Hepatocyte (in vitro differentiated cells): Measurements from ENCODE around the gene TCF7L2. TPM values are rescaled to one million over a fixed set of nuclear protein-coding genes. Genes with fewer than 3 reads are reported as not detected.

ENCODE experiments used
- DNase-seq: peaks from one replicate; pipeline ENCODE4 v3.0.0-alpha.2; 2016; ENCODE audit warnings: low spot score
- H2AFZ ChIP-seq: fragments of 200-600 bp; sonication (generic); 2 replicates; pipeline ENCODE4 v1.6.0; 2016; ENCODE audit warnings: antibody characterized with exemption, mild to moderate bottlenecking
- H3K27ac ChIP-seq: fragments of 200-600 bp; sonication (generic); 2 replicates; pipeline ENCODE4 v1.5.1; 2016; ENCODE audit warnings: mild to moderate bottlenecking
- H3K27me3 ChIP-seq: fragments of 200-600 bp; sonication (generic); 2 replicates; pipeline ENCODE4 v1.6.1; 2016
- H3K36me3 ChIP-seq: fragments of 200-600 bp; sonication (generic); replicated peaks from 2 replicates; pipeline ENCODE4 v1.5.1; 2016; ENCODE audit warnings: low read depth; ENCODE audit not compliant: insufficient read depth
- H3K4me1 ChIP-seq: fragments of 200-600 bp; sonication (generic); 2 replicates; pipeline ENCODE4 v1.5.1; 2016; ENCODE audit warnings: mild to moderate bottlenecking, moderate library complexity; ENCODE audit not compliant: insufficient read depth
- H3K4me2 ChIP-seq: fragments of 200-600 bp; sonication (generic); 2 replicates; pipeline ENCODE4 v1.6.0; 2016
- H3K4me3 ChIP-seq: fragments of 200-600 bp; sonication (generic); 2 replicates; pipeline ENCODE4 v1.5.1; 2016; ENCODE audit warnings: mild to moderate bottlenecking
- H3K79me2 ChIP-seq: fragments of 200-600 bp; sonication (generic); 2 replicates; pipeline ENCODE4 v1.6.0; 2017; ENCODE audit warnings: mild to moderate bottlenecking
- H3K9me2 ChIP-seq: fragments of 200-600 bp; sonication (generic); replicated peaks from 2 replicates; pipeline ENCODE4 v1.6.0; 2017; ENCODE audit warnings: mild to moderate bottlenecking; ENCODE audit not compliant: insufficient read depth
- H3K9me3 ChIP-seq: fragments of 200-600 bp; sonication (generic); 2 replicates; pipeline ENCODE4 v1.5.1; 2016; ENCODE audit warnings: low read depth, mild to moderate bottlenecking
- H4K20me1 ChIP-seq: fragments of 200-600 bp; sonication (generic); 2 replicates; pipeline ENCODE4 v1.6.0; 2016; ENCODE audit warnings: mild to moderate bottlenecking; ENCODE audit not compliant: insufficient read depth, poor library complexity, severe bottlenecking
- CTCF ChIP-seq: fragments of 200-600 bp; sonication (generic); IDR thresholded peaks from 2 replicates; pipeline ENCODE4 v1.5.1; 2016; ENCODE audit warnings: antibody characterized with exemption, mild to moderate bottlenecking; ENCODE audit not compliant: poor library complexity
- EZH2 ChIP-seq: fragments of 200-600 bp; sonication (generic); IDR thresholded peaks from 2 replicates; pipeline ENCODE4 v1.6.1; 2016; ENCODE audit warnings: antibody characterized with exemption, mild to moderate bottlenecking, borderline replicate concordance
- EZH2phosphoT487 ChIP-seq: fragments of 200-600 bp; sonication (generic); IDR thresholded peaks from one replicate; pipeline ENCODE4 v1.6.1; 2018; ENCODE audit warnings: antibody characterized with exemption, mild to moderate bottlenecking, low read depth, moderate library complexity; ENCODE audit not compliant: unreplicated experiment, severe bottlenecking
- WGBS: methylation state at CpG from one replicate; pipeline ENCODE4 v1.1.6; 2016; ENCODE audit warnings: low lambda C conversion rate; ENCODE audit errors: missing lambda C conversion rate; 5-methylcytosine and 5-hydroxymethylcytosine counted together
- polyA plus RNA-seq: library from polyadenylated mRNA; unstranded; fragments of >200 nt; fragmentation: Nextera tagmentation; extraction: Ambion mirVana; gene quantifications from 2 replicates; pipeline ENCODE4 v1.2.1, GENCODE V29; 2016
- total RNA-seq: library from RNA; depleted of rRNA; stranded (reverse); fragments of >200 nt; gene quantifications from 2 replicates; pipeline ENCODE4 v1.2.3, GENCODE V29; 2014

Gene TCF7L2
- total and polyA plus RNA-seq, 2 experiments from 2014 or later = 14.8 to 28.8 TPM

DNA sequence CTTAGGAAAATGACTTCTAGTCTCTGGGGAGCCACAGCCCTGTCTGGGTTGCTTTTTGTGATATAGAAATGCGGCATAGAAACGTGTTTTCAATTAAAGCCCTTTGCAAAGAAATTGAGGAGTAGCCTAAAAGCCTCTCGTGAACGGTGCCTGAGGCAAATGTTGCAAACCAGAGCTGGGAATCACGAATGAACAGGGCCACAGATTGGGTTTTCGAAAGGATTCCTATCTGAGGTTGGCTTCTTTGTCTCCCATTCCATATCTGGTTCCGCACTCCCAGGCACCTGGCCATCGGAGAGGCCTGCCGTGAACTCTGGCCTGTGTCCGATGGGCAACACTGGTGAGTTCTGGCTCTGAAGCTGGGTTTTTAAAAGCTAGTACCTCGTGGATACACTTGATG, 221.6 kb downstream of the TCF7L2 start:
- H3K27ac ChIP-seq = no peak overlapping the region
- no peak overlapping the region for H3K4me3 ChIP-seq
- WGBS = 74% methylated on average over 11 of the region's 11 CpGs
- H4K20me1 ChIP-seq = no peaks in the 10 kb centered on the region
- H3K4me2 ChIP-seq = no peak overlapping the region
- no peaks in the 10 kb centered on the region for H3K4me1 ChIP-seq
- no peak overlapping the region for H2AFZ ChIP-seq
- TF ChIP-seq CTCF = no peak
- TF ChIP-seq EZH2phosphoT487 = no peak
- no peak for TF ChIP-seq EZH2
- no peaks in the 10 kb centered on the region for H3K36me3 ChIP-seq
- H3K27me3 ChIP-seq = no peaks in the 10 kb centered on the region
- no peaks in the 10 kb centered on the region for H3K9me3 ChIP-seq
- no peak for DNase-seq
- H3K79me2 ChIP-seq = no peaks in the 10 kb centered on the region
- no peaks in the 10 kb centered on the region for H3K9me2 ChIP-seq

DNA sequence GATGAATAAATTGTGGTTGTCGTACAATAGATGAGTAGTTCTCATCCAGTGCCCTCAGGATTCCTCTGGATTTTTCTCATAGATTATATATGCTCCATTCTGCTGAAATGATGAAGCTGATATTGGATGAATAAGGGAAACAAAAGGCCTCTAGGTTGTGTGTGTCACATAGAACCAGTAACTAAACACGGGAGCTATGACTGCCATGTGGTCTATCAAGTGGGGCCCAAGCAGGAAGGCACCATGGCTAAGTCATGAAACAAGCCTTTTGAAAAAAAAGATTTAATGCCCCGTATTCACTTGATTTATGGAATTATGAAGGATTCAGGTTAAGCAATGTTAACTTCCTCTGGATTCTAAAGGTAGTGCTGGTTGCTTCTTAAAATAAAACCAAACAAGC, 225.1 kb downstream of the TCF7L2 start:
- Histone ChIP-seq H3K27me3 (no peaks in the 10 kb centered on the region), H4K20me1 (no peaks in the 10 kb centered on the region), H3K4me2 (no peak overlapping the region), H3K79me2 (no peaks in the 10 kb centered on the region), H2AFZ (no peak overlapping the region), H3K9me2 (no peaks in the 10 kb centered on the region), H3K4me1 (no peaks in the 10 kb centered on the region), H3K9me3 (no peaks in the 10 kb centered on the region), H3K27ac (no peak overlapping the region), H3K36me3 (no peaks in the 10 kb centered on the region), H3K4me3 (no peak overlapping the region)
- DNase-seq = no peak
- TF ChIP-seq EZH2phosphoT487 (no peak), EZH2 (no peak), CTCF (no peak)
- WGBS = 96% methylated on average over 3 of the region's 3 CpGs

DNA sequence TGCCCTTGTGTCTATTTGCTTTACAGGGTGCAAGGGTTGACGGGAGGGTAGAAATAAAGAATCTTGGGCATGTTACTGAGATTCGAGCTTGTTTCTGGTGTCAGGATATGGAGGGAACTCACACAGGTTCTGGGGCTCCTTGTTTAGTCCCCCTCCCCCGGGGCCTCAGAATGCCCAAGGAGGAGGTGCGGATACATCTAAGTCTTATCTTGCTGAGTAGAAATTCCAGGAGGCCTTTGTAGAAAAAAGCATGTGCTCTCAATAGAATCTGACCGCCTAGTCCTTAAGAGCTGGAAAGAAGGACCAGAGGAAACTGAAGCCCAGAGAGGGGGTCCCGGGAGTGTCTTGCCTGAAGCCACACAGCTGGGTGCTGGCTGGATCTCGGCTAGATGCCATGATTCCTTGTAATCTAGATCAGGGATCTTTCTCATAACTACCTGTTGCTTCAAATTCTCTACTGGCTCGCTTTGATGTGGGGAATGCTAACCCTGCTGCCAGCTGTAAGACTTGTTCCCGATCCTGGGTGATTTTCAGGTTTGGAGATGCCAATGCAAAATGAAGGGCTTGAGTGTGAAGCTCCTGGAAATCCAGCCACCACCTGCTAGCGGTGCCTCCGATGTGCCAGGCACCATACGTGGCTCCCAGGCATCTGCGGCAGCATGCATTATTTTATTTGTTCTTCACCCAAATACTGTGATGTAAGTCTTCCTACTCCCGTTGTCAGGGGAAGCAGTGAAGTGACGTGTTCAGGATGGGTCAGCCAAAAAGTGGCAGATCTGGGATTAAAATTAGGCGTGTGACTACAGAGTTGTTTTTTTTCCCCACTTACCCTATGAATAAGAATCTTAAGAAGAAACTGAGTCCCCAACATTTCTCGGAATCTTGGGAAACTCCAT, 226.0 kb downstream of the TCF7L2 start:
- Histone ChIP-seq H3K79me2 (no peaks in the 10 kb centered on the region), H3K4me3 (no peak overlapping the region), H3K27ac (no peak overlapping the region), H3K36me3 (no peaks in the 10 kb centered on the region), H3K9me3 (no peaks in the 10 kb centered on the region), H2AFZ (no peak overlapping the region), H3K4me2 (no peak overlapping the region), H4K20me1 (no peaks in the 10 kb centered on the region), H3K4me1 (peaks cover 4% of the 10 kb centered on the region), H3K27me3 (no peaks in the 10 kb centered on the region), H3K9me2 (no peaks in the 10 kb centered on the region)
- TF ChIP-seq CTCF = no peak
- no peak for TF ChIP-seq EZH2
- no peak for TF ChIP-seq EZH2phosphoT487
- no peak for DNase-seq
- 86% methylated on average over 17 of the region's 17 CpGs for WGBS
